ENCODE data around the gene CHMP5. TPM values are rescaled to one million over a fixed set of nuclear protein-coding genes. Genes with fewer than 3 reads are reported as not detected.

CHMP5 gene
- polyA plus RNA-seq, 4 donors: 78.1 to 212 (median 134) TPM

GRCh38 chr9:33248606-33249005 is 16.2 kb upstream of the CHMP5 start:
- DNase-seq (no peak), FAIRE-seq (no peak)
- Histone ChIP-seq H3K4me3 (ENCODE audit: low read depth in 1 of 3, low read length in 3 of 3) (no peak overlapping the region), H3K36me3 (ENCODE audit: control insufficient read depth in 3 of 3, insufficient read depth in 2 of 3, low read depth in 1 of 3, low read length in 3 of 3) (peaks cover 0 to 45% (median 10%) of the 10 kb centered on the region in 3 donors), H3K4me1 (ENCODE audit: control insufficient read depth in 3 of 3, insufficient read depth in 2 of 3, low read depth in 1 of 3, low read length in 2 of 3) (peaks cover 0 to 8% (median 0%) of the 10 kb centered on the region in 3 donors), H3K9me3 (ENCODE audit: control insufficient read depth in 2 of 2, insufficient read depth in 1 of 2, low read depth in 1 of 2, low read length in 1 of 2) (no peaks in the 10 kb centered on the region), H3K27me3 (ENCODE audit: control insufficient read depth in 3 of 3, insufficient read depth in 3 of 3, low read length in 3 of 3) (no peaks in the 10 kb centered on the region), H3K27ac (ENCODE audit: low read depth in 1 of 3, low read length in 2 of 3) (no peak overlapping the region)
- 92 to 98% (median 95%) methylated on average over 3 of the region's 3 CpGs for WGBS, 3 donors

GRCh38 chr9:33249087-33249658 is 15.7 kb upstream of the CHMP5 start:
- Histone ChIP-seq H3K9me3 (ENCODE audit: control insufficient read depth in 2 of 2, insufficient read depth in 1 of 2, low read depth in 1 of 2, low read length in 1 of 2) (no peaks in the 10 kb centered on the region), H3K27ac (ENCODE audit: low read depth in 1 of 3, low read length in 2 of 3) (no peak overlapping the region), H3K36me3 (ENCODE audit: control insufficient read depth in 3 of 3, insufficient read depth in 2 of 3, low read depth in 1 of 3, low read length in 3 of 3) (peaks cover under 1 to 50% (median 11%) of the 10 kb centered on the region in 3 donors), H3K4me1 (ENCODE audit: control insufficient read depth in 3 of 3, insufficient read depth in 2 of 3, low read depth in 1 of 3, low read length in 2 of 3) (peaks cover 0 to 5% (median 0%) of the 10 kb centered on the region in 3 donors), H3K4me3 (ENCODE audit: low read depth in 1 of 3, low read length in 3 of 3) (no peak overlapping the region), H3K27me3 (ENCODE audit: control insufficient read depth in 3 of 3, insufficient read depth in 3 of 3, low read length in 3 of 3) (no peaks in the 10 kb centered on the region)
- DNase-seq (no peak), FAIRE-seq (no peak)
- WGBS, 3 donors: 75 to 79% (median 77%) methylated on average over 6 of the region's 6 CpGs

- H3K4me3 ChIP-seq (ENCODE audit: low read depth in 1 of 3, low read length in 3 of 3): no peak overlapping the region
- DNase-seq (no peak), FAIRE-seq (no peak)
- no peak overlapping the region for H3K27ac ChIP-seq (ENCODE audit: low read depth in 1 of 3, low read length in 2 of 3)
- H3K27me3 ChIP-seq (ENCODE audit: control insufficient read depth in 3 of 3, insufficient read depth in 3 of 3, low read length in 3 of 3): no peaks in the 10 kb centered on the region
- WGBS, 3 donors: 90 to 97% (median 96%) methylated on average over 2 of the region's 2 CpGs
- H3K4me1 ChIP-seq (ENCODE audit: control insufficient read depth in 3 of 3, insufficient read depth in 2 of 3, low read depth in 1 of 3, low read length in 2 of 3): peaks cover 0 to 5% (median 0%) of the 10 kb centered on the region in 3 donors
- H3K36me3 ChIP-seq (ENCODE audit: control insufficient read depth in 3 of 3, insufficient read depth in 2 of 3, low read depth in 1 of 3, low read length in 3 of 3): peaks cover 4 to 57% (median 19%) of the 10 kb centered on the region in 3 donors
- H3K9me3 ChIP-seq (ENCODE audit: control insufficient read depth in 2 of 2, insufficient read depth in 1 of 2, low read depth in 1 of 2, low read length in 1 of 2): no peaks in the 10 kb centered on the region
These were observed 14.9 kb upstream of the CHMP5 start for GRCh38 chr9:33249983-33250382.

DNA sequence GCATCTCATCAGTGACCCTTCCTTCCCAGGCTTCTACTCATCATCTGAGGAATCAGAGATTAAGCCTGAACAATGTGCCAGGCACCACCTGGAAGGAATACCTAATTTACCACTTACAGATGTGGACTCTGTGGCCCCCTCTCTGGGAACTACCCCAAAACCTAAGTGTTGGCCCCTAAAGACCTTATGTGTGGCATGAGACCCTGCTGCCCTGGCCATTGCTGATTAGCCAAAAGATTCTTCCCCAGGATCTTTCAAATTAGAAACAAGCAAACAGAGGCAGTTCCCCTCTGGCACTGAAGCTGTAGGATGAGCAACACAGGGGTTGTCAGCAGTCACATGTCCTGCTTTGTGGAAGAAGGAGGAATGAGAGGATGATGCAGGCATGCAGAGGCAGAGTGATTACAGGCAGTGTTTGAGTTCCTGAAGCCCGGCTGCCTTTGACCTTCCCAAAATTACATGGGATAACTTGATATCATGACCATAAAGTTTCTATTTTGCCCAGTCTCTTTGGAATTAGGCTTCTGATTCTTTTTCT is 14.3 kb upstream of the CHMP5 start:
- no peak overlapping the region for H3K27ac ChIP-seq (ENCODE audit: low read depth in 1 of 3, low read length in 2 of 3)
- H3K27me3 ChIP-seq (ENCODE audit: control insufficient read depth in 3 of 3, insufficient read depth in 3 of 3, low read length in 3 of 3): no peaks in the 10 kb centered on the region
- peaks cover 0 to 5% (median 0%) of the 10 kb centered on the region in 3 donors for H3K4me1 ChIP-seq (ENCODE audit: control insufficient read depth in 3 of 3, insufficient read depth in 2 of 3, low read depth in 1 of 3, low read length in 2 of 3)
- H3K4me3 ChIP-seq (ENCODE audit: low read depth in 1 of 3, low read length in 3 of 3): no peak overlapping the region
- no peaks in the 10 kb centered on the region for H3K9me3 ChIP-seq (ENCODE audit: control insufficient read depth in 2 of 2, insufficient read depth in 1 of 2, low read depth in 1 of 2, low read length in 1 of 2)
- no peak for FAIRE-seq
- H3K36me3 ChIP-seq (ENCODE audit: control insufficient read depth in 3 of 3, insufficient read depth in 2 of 3, low read depth in 1 of 3, low read length in 3 of 3): peaks cover 9 to 62% (median 23%) of the 10 kb centered on the region in 3 donors
- 65 to 86% (median 75%) methylated on average over 1 of the region's 1 CpG for WGBS, 3 donors
- no peak for DNase-seq

GRCh38 chr9:33254211-33254610 is 10.6 kb upstream of the CHMP5 start:
- Histone ChIP-seq H3K27me3 (ENCODE audit: control insufficient read depth in 3 of 3, insufficient read depth in 3 of 3, low read length in 3 of 3) (no peaks in the 10 kb centered on the region), H3K4me3 (ENCODE audit: low read depth in 1 of 3, low read length in 3 of 3) (no peak overlapping the region), H3K9me3 (ENCODE audit: control insufficient read depth in 2 of 2, insufficient read depth in 1 of 2, low read depth in 1 of 2, low read length in 1 of 2) (no peaks in the 10 kb centered on the region), H3K4me1 (ENCODE audit: control insufficient read depth in 3 of 3, insufficient read depth in 2 of 3, low read depth in 1 of 3, low read length in 2 of 3) (peaks cover 0 to 5% (median 0%) of the 10 kb centered on the region in 3 donors), H3K27ac (ENCODE audit: low read depth in 1 of 3, low read length in 2 of 3) (no peak overlapping the region), H3K36me3 (ENCODE audit: control insufficient read depth in 3 of 3, insufficient read depth in 2 of 3, low read depth in 1 of 3, low read length in 3 of 3) (peaks cover 21 to 59% (median 30%) of the 10 kb centered on the region in 3 donors)
- DNase-seq: no peak
- FAIRE-seq: no peak
- 92 to 96% (median 94%) methylated on average over 4 of the region's 4 CpGs for WGBS, 3 donors

GRCh38 chr9:33255014-33255413 is 9.8 kb upstream of the CHMP5 start:
- no peak for FAIRE-seq
- Histone ChIP-seq H3K36me3 (ENCODE audit: control insufficient read depth in 3 of 3, insufficient read depth in 2 of 3, low read depth in 1 of 3, low read length in 3 of 3) (peaks cover 25 to 59% (median 36%) of the 10 kb centered on the region in 3 donors), H3K4me3 (ENCODE audit: low read depth in 1 of 3, low read length in 3 of 3) (no peak overlapping the region), H3K27ac (ENCODE audit: low read depth in 1 of 3, low read length in 2 of 3) (no peak overlapping the region), H3K27me3 (ENCODE audit: control insufficient read depth in 3 of 3, insufficient read depth in 3 of 3, low read length in 3 of 3) (no peaks in the 10 kb centered on the region), H3K4me1 (ENCODE audit: control insufficient read depth in 3 of 3, insufficient read depth in 2 of 3, low read depth in 1 of 3, low read length in 2 of 3) (peaks cover 0 to 5% (median 0%) of the 10 kb centered on the region in 3 donors), H3K9me3 (ENCODE audit: control insufficient read depth in 2 of 2, insufficient read depth in 1 of 2, low read depth in 1 of 2, low read length in 1 of 2) (no peaks in the 10 kb centered on the region)
- no peak for DNase-seq
- WGBS, 3 donors: 92 to 94% (median 94%) methylated on average over 8 of the region's 8 CpGs

DNA sequence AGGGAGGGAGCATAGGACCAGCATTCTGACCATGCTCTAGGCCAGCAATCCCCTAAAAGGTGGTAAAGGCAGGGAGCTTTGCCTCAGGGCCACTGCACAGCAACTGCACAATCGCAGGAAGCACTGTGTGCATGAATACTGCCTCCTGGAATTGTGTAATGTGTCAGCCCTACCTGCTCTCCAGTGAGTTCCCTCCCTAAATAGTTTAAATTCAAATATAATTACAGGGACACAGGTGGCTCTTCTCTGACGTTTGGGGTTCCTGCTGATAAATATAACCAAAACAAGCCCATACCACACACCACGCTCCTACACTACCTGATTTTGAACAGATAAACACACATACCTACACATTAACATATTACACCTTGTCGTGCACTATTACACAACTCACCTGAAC is 9.4 kb upstream of the CHMP5 start:
- 88 to 90% (median 88%) methylated on average over 4 of the region's 4 CpGs for WGBS, 3 donors
- no peak for FAIRE-seq

DNA sequence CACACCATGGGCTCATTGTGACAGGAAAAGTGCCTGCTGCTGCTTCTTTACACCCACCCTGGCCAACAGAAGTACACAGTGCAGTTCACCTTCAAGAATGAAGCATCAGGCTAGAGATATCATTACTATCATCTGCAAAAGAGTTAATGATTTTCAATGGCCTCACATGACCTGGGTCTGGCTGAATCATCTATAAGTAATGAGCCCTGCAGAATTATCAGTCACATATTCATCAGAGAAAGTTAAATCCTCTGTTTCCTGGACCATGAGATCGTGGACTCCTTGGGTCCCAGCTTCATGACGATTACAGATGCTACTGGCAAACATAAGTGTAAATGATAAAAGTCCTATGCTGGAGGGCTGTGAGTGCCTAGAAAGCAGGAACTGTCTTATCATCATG is 8.6 kb upstream of the CHMP5 start:
- peaks cover 29 to 57% (median 40%) of the 10 kb centered on the region in 3 donors for H3K36me3 ChIP-seq (ENCODE audit: control insufficient read depth in 3 of 3, insufficient read depth in 2 of 3, low read depth in 1 of 3, low read length in 3 of 3)
- WGBS, 3 donors: 62 to 80% (median 64%) methylated on average over 2 of the region's 2 CpGs
- H3K27me3 ChIP-seq (ENCODE audit: control insufficient read depth in 3 of 3, insufficient read depth in 3 of 3, low read length in 3 of 3): no peaks in the 10 kb centered on the region

More for the DNA sequence above, 9.4 kb upstream of the CHMP5 start:
- no peak for DNase-seq
- Histone ChIP-seq H3K27me3 (ENCODE audit: control insufficient read depth in 3 of 3, insufficient read depth in 3 of 3, low read length in 3 of 3) (no peaks in the 10 kb centered on the region), H3K4me3 (ENCODE audit: low read depth in 1 of 3, low read length in 3 of 3) (no peak overlapping the region), H3K36me3 (ENCODE audit: control insufficient read depth in 3 of 3, insufficient read depth in 2 of 3, low read depth in 1 of 3, low read length in 3 of 3) (peaks cover 25 to 61% (median 40%) of the 10 kb centered on the region in 3 donors), H3K9me3 (ENCODE audit: control insufficient read depth in 2 of 2, insufficient read depth in 1 of 2, low read depth in 1 of 2, low read length in 1 of 2) (no peaks in the 10 kb centered on the region), H3K27ac (ENCODE audit: low read depth in 1 of 3, low read length in 2 of 3) (no peak overlapping the region), H3K4me1 (ENCODE audit: control insufficient read depth in 3 of 3, insufficient read depth in 2 of 3, low read depth in 1 of 3, low read length in 2 of 3) (peaks cover 0 to 5% (median 0%) of the 10 kb centered on the region in 3 donors)

More for the DNA sequence above, 8.6 kb upstream of the CHMP5 start:
- H3K27ac ChIP-seq (ENCODE audit: low read depth in 1 of 3, low read length in 2 of 3): no peak overlapping the region
- peaks cover 0 to 5% (median 0%) of the 10 kb centered on the region in 3 donors for H3K4me1 ChIP-seq (ENCODE audit: control insufficient read depth in 3 of 3, insufficient read depth in 2 of 3, low read depth in 1 of 3, low read length in 2 of 3)
- H3K4me3 ChIP-seq (ENCODE audit: low read depth in 1 of 3, low read length in 3 of 3): no peak overlapping the region
- DNase-seq (no peak), FAIRE-seq (no peak)
- H3K9me3 ChIP-seq (ENCODE audit: control insufficient read depth in 2 of 2, insufficient read depth in 1 of 2, low read depth in 1 of 2, low read length in 1 of 2): no peaks in the 10 kb centered on the region

Measured in small intestine (tissue), 7 donors.